Myocyte (in vitro differentiated cells): ENCODE results near the gene C6orf62. TPM values are rescaled to one million over a fixed set of nuclear protein-coding genes. Genes with fewer than 3 reads are reported as not detected.
"Not testable (repeated sequence)": the region's sequence is repeated elsewhere in the genome, so short reads cannot be mapped to it uniquely, and the experiment has no call there.

Experiments used
- DNase-seq: peaks from one replicate; pipeline ENCODE4 v3.0.0-alpha.2; 2012; ENCODE audit warnings: low read depth
- total RNA-seq: library from RNA; depleted of rRNA; stranded (reverse); fragments of >200 nt; gene quantifications from 2 replicates; pipeline ENCODE4 v1.2.3, GENCODE V29; 2014

C6orf62 gene
- total RNA-seq, 1 donor from 2014 or later = 146 TPM

DNA sequence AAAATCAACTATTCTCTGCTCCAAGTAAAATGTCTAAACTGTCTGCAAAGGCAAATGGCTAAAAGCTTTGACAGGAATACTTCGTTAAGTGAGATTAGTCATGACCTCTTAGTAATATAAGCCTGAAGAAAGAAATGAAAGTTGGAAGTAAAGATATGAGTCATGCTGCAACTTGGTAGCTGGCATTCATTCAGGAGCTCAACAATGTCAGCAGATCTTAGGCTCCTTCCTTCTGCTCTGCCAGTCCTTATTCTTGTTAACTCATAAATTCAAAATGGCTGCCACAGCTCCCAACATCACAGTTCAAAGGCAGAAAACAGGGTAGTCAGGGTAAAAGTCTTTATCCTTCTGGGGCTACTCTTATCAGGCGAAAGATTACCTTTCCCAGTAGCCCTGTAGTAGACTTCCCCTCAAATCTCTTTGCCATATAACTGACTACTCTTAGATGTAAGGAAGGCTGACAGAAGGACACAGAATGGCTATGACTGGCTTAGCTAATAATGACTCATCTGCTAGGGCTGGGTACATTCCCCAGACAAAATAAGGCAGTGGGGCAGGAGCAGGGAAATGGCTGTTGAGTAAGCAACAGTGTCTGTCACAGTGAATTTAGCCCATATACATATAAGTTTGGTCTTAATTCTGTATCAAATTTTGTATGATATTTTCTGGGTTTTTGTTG, 24.4 kb upstream of the C6orf62 start:
- DNase-seq = peak; percentile 86

DNA sequence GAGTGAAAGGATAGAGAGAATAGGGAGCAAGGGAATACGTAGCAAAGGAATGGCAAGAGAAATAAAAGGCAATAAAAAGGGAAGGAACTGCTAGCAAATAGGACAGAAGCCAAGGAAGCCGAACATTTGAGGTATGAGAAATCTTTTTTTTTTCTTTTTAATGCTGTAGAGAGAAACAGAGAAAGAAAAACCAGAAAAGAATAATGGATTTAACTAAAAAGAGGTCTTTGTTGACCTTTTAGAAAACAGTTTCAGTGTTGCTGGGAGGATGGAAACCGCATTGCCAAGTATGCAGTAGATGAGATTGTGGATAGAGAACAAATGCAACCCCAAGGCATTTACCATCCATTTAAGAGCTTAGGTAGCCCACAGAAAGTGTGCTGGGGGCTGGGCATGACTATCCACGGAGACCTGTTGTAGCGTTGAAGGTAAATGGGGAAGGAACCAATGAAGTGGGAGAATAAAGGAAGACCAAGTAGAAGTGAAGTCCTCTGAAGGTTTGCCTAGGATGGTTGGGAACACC, 23.3 kb upstream of the C6orf62 start:
- no peak for DNase-seq

DNA sequence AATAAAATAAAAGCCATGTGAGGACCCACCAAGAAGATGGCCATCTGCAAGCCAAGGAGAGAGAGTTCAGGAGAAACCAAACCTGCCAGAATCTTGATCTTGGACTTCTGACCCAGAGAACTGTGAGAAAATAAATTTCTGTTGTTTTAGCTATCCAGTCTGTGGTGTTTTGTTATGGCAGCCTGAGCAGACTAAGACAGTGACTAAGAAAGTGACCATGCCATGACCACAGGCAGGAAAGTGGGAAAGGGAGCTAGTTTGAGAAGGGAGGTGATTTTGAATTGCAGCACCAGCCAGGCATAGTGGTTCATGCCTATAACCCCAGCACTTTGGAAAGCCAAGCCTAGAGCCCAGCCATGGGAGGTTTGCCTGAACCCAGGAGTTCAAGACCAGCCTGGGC, 21.9 kb upstream of the C6orf62 start:
- DNase-seq = no peak

DNA sequence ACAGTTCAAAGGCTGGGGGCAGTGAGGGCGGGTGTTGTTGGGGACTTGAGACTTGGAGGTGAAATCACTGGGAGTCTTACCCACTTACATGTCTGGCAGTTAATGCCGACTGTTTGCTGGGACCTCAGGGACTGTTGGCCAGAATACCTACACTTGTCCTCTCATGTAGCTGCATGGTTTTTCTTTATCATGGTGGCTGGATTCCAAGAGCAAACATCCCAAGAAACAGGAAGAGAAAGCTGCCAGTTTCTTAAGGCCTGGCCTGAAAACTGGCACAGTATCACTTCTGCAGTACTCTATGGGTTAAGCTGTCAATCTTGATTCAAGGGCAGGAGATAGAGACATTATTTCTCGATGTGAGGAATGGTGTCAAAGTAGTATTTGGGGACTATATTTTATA, 19.8 kb upstream of the C6orf62 start:
- DNase-seq = no peak

DNA sequence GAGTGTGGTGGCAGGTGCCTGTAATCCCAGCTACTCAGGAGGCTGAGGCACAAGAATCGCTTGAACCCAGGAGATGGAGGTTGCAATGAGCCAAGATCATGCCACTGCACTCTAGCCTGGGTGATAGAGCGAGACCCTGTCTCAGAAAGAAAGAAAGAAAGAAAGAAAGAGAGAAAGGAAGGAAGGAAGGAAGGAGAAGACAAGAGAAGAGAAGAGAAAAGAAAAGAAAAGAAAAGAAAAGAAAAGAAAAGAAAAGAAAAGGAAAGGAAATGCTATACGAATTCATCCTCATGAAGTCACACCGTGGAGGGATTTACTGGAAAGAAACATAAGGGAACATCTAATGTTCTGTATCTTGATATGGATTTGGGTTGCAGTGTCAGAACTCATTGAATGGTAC, 15.8 kb upstream of the C6orf62 start:
- DNase-seq = not testable (repeated sequence)

DNA sequence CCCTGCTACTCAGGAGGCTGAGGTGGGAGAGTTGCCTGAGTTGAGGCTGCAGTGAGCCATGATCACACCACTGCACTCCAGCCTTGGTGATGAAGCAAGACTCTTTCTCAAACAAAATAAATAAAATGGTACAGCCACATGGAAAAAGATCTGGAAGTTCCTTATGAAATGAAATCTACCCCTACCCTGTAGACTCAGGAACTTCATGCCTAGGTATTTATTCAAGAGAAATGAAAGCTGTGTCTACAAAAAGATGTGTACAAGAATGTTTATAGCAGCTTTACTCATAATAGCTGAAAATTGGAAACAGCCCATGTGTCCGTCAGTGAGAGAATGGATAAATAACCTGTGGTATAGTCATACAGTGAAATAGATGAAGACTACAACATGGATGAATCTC, 15.2 kb upstream of the C6orf62 start:
- DNase-seq = no peak

DNA sequence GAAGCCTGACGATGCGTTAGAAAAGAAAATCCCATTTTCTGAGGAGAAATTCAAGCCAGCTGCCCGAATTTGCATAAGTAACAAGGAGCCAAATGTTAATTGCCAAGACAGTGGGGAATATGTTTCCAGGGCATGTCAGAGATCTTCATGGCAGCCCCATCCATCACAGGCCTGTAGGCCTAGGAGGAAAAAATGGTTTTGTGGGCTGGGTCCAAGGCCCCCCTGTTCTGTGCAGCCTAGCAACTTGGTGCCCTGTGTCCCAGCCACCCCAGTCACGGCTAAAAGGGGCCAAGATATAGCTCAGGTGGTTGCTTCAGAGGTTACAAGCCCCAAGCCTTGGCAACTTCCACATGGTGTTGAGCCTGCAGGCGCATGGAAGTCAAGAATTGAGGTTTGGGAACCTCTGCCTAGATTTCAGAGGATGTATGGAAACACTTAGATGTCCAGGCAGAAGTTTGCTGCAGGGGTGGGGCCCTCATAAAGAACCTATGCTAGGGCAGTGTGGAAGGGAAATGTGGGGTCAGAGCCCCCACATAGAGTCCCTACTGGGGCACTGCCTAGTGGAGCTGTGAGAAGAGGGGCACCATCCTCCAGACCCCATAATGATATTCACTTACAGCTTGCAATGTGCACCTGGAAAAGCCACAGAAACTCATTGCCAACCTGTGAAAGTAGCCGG, 12.6 kb upstream of the C6orf62 start:
- DNase-seq = not testable (repeated sequence)

DNA sequence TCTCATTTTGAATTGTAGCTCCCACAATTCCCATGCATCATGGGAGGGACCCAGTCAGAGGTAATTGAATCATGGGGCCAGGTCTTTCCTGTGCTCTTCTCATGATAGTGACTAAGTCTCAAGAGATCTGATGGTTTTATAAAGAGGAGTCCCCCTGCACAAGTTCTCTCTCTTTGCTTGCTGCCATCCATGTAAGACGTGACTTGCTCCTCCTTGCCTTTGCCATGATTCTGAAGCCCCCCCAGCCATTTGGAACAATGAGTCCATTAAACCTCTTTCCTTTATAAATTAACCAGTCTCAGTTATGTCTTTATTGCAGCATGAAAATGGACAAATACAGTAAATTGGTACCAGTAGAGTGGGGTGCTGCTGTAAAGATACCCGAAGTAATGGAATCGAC, 11.7 kb upstream of the C6orf62 start:
- not testable (repeated sequence) for DNase-seq

DNA sequence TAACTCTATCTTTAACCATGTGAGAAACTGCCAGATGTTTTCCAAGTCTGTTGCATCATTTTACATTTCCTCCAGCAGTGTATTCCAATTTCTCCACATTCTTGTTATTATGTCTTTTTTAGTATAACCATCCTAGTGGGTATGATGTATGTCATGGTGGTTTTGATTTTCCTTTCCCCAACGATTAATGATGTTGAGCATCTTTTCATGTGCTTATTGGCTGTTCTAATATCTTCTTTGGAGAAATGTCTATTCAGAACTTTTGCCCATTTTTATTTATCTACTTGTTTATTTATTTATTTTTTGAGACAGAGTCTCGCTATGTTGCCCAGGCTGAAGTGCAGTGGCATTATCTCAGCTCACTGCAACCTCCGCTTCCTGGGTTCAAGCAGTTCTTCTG, 4.3 kb upstream of the C6orf62 start:
- DNase-seq = no peak

DNA sequence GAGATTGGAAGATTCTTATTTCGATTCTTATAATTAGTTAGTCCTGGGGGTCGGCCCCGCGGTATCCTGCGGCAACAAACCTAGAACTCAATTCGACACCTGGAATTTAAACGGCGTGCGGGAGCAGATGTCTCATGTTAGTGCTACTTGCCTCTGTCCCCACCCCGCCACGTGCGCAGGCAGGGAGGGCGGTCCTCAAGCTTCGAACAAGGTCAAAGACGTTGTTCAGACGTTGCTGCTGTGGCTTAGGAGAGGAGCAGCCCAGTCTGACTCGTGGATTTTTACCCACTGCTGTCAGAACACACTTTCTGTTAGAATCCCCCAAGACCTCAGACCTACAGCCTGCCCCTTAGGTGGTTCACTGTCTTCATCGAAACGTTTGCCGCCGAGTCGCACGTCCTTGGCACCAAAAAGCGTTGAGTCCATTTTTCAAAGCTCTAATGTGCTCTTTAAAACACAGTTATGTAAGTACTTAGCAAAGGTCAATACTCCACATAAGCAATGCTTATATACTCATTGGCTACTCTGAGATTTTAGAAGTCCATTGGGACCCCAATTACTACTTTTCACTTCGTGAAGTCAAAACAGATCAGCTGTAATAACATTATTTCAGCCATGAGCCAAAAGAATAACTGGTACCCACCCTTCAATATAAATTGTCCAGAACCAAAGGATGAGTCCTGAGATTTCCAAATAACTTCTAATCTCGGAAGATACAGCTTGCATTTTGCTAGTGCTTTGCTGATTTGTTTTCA, 2.7 kb upstream of the C6orf62 start:
- DNase-seq = no peak

DNA sequence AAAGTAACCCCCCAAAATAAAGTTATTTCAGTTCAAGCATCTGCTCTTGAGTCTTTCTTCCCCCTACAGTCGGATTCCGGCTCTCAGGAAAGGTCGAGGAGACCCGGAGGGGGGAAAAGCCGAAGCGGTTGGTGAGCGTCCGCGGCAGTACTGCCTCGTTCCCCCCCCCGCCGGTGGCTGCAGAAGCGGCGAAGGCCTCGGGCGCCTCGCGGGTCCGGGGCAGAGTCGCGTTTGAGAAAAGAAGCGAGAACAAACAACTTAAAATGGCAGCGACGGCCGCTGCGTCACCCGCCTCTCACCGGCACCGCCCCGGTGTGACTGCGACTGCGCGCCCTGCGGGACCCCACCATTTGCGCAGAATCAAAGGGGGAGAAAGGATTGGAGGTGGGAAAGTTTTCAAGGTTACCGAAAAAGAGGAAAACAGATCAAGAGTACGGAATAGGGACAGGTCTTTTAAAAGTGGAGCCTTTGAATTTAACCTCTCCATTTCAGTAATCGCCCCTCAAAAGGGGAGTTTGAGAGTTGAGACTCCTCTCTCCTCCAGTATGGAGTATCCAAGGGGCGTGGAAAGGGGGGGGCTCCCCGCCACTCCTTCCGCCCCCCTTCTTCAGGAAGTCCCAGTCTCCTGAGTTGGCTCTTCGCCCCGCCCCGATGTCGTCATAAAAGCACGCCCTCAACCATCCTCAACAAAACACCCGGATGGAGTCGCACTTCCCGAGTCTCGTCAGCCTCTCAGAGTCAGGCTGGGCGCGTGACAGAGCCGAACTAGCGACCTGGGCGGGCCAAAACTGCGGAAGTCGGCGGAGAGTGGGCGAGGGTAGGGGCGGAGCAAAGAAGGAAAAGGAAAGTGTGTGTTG, 1.9 kb upstream of the C6orf62 start:
- peak; percentile 100 for DNase-seq

DNA sequence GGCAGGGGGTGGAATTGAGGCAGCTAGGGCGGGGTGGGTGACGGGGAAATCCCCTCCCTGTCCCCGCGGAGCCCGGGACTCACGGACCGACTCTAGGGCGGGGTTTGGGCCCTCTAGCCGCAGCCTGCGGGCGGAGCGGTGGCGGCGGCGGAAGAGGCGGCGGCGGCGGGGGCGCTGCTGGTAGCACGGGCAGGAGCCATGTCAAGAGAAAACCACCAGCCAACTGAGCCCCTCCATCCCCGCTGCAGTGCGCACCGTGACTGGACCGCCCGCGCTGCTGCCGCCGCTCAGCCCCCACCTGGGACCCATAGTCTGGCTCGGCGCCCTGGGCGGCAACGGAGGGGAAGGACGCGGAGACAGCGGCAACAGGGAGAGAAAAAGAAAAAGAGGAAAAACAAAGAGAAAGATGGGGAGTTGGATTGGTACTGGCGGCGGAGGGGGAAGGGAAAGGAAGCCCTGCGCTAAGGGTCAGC, 1.2 kb upstream of the C6orf62 start:
- peak; percentile 69 for DNase-seq

DNA sequence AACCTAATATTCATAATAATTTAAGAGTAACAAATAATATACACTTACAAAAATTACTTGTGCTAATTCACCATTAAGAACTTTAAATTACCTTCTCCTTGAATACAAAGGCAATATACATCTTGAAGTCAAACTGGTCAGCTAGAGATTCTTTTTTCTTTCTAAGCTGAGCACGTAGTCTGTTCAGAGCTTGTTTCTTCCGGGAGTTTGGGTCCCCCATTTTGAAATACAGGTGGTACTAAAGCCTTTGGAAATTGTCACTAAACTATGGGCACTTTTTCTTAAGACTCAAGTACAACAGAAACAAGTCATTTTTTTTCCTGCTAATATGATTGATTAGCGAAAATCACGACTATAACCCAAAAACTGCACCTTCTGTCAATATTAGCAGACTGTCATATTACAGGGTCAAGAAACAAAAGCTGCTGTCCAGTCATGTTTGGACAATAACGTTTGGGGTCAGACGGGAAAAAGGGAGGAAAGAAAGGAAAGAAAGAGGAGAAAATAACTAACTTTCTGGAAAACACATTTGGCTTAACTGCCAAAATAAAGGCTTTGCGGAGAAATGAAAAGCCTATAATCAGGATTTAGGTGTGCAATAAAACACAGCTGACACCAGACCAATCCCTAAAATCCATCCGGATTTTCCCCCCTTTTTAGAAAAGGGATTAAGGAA, 367 bp downstream of the C6orf62 start:
- no peak for DNase-seq

DNA sequence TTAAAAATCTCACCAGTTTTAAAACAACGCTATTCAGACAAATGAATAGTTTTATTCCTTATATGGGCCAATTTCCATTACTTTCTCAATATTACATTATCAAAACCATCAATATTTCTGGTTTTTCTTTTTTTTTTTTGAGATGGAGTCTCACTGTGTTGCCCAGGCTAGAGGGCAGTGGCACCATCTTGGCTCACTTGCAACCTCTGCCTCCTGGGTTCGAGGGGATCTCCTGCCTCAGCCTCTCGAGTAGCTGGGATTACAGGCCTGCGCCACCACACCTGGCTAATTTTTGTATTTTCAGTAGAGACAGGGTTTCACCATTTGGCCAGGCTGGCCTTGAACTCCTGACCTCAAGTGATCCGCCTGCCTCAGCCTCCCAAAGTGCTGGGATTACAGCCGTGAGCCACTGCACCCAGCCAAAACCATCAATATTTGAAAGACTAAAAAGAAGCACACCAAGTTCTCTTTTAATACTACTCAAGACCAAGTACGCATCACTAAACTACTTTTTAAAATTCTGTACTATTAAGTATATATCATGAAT, 2.3 kb downstream of the C6orf62 start:
- DNase-seq = not testable (repeated sequence)

DNA sequence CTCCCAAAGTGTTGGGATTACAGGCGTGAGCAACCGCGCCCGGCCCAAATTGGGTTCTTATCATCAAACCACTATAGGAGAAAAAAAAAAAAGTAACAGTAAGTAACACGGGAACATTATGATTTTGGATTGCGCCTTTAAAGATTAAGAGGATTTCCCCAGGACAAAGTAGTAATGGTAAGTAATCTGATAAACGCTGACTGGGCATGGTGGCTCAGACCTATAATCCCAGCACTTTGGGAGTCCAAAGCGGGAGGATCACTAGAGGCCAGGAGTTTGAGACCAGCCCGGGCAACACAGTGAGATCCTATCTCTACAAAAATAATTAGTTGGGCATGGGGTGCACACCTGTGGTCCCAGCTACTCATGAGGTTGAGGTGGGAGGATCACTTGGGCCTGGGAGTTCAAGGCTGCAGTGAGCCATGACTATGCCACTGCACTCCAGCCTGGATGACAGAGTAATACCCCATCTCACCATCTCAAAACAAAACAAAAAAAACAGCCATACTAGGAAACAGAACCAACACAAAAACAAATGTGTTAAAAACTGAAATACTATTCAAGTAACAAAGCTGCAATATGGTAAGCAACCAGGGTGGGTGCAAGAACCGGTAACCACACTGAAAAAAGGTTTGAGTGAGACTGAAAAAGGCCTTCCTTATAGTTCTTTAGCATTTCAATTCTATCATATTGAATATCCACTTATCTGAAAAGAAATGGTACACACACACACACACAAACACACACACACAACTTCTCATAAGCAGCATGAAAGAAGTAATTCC, 8.2 kb downstream of the C6orf62 start:
- DNase-seq = no peak

DNA sequence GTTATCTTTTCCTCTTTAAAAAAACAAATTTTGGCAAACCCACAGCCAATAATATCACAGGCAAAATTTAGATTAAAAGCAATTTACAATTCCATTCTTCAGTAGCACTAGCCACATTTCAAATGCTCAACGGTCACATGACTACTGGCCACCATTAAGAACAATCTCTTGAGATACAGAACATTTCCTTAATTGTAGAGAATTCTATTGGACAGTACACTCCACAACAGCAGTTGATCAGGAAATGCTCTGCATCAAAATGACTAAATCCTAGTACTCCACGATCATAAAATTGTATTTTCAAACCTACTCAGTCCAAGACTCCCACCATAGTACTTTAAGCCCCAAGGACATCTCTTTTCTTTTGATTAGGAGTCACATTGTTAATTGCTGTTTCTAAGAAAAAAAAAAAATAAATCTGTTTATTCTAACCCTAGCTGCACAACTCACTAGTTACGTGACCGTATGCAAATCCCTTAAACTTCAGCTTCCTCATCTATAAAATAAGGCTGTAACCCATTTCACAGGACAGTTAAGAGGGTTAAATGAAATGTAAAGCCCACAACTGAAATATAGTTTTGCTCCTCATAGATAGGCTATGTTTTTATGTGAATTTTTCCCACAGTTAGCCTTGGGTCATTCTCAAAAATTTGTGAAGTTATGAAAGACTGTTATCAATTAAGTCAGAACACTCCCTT, 9.8 kb downstream of the C6orf62 start:
- no peak for DNase-seq

DNA sequence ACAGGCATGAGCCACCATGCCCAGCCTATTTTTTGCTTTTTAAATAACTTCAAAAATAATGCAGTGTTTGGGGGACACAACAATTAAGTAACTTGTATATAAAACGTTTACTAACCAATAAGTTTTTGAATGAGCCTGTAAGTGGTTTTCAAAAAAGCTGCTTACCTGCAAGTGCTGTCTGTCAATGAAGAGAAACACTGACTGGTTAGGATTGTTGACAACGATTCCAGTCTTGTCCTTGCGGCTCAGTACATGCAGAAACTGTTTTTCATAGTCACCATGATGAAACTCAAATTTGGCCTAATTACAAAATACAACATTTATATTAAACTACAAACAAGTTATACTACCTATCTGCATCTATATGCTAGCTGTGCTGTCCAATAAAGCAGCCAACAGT, 10.3 kb downstream of the C6orf62 start:
- DNase-seq = no peak

DNA sequence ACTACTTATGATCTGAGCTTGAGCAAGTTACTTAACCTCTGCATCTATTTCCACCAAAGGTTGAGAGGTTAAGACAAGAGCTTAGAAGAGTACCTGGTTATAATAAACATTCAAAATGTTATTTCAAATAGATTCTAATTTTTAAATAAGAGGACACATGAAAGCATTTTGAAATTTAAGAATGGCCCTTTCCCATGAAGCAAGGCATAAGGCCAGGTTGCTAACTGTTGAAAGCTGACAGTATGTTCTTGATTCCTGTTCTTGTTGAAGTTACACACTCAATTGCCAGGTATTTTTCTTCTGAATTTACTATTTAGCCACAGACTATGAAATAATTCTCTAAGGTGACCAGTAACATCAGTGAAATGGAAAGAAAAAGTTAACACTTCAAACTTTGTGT, 14.5 kb downstream of the C6orf62 start:
- DNase-seq = no peak
